NCI-H446 treated with DMSO at 0.1 percent for 48 hours (cell line): ENCODE measurements around the gene GALNS.

ENCODE experiments used
- DNase-seq: peaks from one replicate; lab custom pipeline; 2025; lab: John Stamatoyannopoulos, UW

Gene GALNS

GRCh38 chr16:88876942-88877526 lies 20.3 kb upstream of the GALNS start:
- DNase-seq, result no peak

DNA sequence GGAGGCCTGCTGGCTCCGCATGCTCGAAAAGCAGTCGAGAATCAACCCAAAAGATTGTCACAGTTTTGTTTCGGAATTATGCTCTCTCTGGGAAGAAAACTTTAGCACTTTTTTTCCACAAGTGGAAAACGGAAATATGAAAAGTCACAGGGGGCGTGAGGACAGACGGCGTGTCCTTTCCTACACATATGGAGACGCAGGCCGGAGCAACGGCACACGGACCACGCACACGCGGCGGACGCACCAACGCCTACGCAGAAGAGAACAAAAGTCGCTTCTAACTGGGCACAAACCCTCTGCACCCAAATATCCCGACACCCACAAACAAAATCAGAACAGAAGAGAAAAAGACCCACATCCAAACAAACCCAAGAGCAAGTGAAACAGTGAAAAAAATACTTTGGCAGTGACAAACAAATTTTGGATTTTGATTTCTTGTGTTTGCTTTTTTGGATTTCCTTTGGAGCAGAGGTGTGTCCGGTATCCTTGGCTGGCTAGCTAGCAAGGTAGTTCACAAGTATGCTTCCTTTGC lies 19.0 kb upstream of the GALNS start:
- no peak for DNase-seq

- no peak for DNase-seq
These were observed 18.3 kb upstream of the GALNS start for GRCh38 chr16:88874938-88875599.

GRCh38 chr16:88872650-88873331 lies 16.0 kb upstream of the GALNS start:
- DNase-seq, result no peak

GRCh38 chr16:88871730-88872416 lies 15.1 kb upstream of the GALNS start:
- no peak for DNase-seq

- DNase-seq, result no peak
These were observed 14.6 kb upstream of the GALNS start for GRCh38 chr16:88871349-88871702.

DNA sequence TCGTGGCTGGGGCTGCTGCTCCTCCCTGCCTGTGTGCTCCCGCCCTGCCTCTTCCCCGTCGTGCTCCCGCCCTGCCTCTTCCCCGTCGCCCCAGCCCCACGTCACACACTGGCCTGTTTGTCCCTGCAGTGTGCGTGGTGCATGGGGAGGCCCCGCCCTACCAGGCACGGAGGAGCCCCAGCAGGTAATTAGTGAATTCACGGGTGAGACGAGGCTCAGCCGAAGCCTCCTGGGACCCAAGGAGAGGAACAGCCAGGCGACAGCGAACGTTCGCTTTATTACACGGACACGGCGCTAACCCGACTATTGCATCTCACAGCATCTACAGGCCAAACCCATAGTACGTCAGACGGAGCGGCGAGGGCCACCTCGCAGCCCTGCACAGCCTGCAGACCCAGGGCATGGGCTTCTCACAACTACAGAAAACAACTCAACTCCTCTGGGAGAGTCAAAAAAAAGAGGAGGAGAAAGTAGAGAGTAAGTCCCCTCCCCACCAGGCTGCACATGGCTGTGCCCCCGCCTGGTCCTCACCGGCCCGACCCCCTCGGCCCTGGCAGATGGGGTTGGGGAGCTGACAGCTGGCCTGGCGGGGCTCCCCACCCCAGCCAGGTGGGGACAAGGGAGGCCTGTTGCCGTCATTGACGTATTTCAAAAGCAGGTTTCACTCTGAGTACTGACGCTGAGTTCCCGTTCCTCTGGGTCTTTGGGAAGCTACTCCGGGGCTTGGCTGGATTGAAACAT lies 14.0 kb upstream of the GALNS start:
- no peak for DNase-seq

- no peak for DNase-seq
These were observed 12.9 kb upstream of the GALNS start for GRCh38 chr16:88869673-88869980.

GRCh38 chr16:88868974-88869672 lies 12.4 kb upstream of the GALNS start:
- no peak for DNase-seq

GRCh38 chr16:88867581-88868246 lies 11.0 kb upstream of the GALNS start:
- DNase-seq, result no peak

- DNase-seq, result no peak
These were observed 9.6 kb upstream of the GALNS start, which contains the start of gene PABPN1L for GRCh38 chr16:88866151-88866920. Gene PABPN1L (minus strand): TSS chr16:88866660. CDS start chr16:88866606, 54 bp downstream.

DNA sequence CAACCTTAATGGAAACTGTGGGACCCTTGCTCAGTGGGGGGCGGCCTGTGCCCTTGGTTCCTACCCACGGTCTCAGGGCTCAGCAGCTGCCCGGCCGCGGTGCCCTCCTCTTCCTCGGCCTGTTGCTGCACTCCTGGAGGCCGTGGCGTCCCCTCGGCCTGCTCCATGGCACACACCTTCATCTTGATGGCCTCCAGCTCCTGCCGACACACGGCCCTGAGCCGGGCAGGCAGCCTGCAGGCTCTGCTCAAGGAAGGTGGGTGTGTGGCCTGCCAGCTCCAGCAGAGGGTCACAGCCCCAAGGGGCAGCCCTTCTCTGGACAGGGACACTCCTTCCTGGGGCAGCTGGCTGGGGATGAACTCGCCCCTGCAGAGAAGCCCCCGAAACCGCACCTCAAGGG lies 9.0 kb upstream of the GALNS start:
- no peak for DNase-seq

GRCh38 chr16:88865310-88865709 lies 8.6 kb upstream of the GALNS start:
- DNase-seq, result no peak

DNA sequence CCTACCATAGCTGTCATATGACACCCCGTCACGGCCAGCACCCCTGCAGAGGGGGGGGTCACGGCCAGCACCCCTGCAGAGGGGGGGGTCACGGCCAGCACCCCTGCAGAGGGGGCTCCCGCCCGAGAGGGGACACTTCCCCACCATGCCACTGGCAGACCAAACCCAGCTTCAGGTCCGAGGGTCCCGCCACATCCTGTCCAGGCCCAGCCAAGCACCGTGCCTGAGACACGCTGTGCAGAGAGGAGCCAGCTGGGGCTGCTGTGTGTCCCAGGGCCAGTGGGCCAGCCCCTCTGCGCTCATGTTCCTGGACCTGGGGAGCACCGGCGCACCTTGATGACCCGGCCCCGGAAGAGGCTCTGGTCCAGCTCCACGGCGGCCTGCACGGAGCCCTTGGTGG lies 7.8 kb upstream of the GALNS start:
- no peak for DNase-seq

- DNase-seq, result no peak
These were observed 7.4 kb upstream of the GALNS start for GRCh38 chr16:88864099-88864498.

DNA sequence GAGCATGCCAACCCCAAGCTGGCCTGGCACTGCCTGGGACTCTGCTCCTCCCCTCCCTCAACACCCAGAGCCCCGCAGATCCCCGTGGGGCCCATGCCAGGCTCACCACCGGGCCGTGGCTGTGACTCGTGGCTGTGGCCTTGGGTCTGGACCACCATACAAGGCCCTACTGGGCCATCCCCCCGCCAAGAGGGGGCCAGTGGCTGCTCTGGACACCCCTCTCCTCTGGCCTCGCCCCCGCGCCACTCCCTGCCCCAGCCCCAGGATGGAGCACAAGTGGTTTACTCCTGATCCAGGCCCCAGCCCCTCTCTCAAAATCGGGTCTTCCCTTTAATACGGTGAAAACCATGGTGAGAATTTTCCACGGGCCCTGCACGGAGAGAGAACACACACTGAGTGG lies 6.7 kb upstream of the GALNS start:
- no peak for DNase-seq

DNA sequence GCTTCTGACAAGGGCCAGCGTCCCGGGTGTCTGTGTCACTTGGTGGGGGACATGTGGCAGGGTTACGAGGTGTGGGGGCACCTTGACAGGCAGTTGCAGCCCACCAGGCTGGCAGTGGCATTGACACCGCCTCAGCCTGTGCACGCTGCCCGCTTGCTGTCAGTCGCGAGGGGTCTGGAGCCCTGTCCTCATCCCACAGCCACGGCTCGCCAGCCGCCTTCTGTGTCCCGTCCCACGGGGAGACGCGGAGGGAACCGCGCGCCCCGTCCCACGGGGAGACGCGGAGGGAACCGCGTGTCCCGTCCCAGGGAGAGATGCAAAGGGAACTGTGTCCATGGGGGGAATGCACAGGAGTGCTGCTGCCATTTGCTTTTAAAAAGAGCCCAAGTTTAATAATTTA lies 6.2 kb upstream of the GALNS start:
- no peak for DNase-seq

DNA sequence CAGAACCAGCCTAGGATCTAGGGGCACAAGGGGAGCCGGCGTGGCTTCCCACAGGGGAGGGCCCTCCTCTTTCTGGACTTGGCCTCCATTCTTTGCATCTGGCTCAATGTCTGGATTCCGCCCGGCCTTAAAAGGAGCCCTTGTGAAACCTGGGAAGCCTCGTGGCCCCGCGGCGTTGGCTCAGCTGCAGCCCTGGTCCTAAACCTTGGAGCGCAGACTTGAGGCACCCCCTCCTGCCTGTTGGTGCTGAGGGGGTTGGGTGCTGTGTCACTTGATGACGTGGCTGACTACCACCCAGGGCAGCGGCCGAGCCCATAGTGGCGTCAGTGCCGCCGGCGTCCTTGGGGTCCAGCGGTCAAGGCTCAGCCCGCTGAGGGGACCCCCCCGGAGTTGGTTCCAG lies 4.6 kb upstream of the GALNS start:
- no peak for DNase-seq

DNA sequence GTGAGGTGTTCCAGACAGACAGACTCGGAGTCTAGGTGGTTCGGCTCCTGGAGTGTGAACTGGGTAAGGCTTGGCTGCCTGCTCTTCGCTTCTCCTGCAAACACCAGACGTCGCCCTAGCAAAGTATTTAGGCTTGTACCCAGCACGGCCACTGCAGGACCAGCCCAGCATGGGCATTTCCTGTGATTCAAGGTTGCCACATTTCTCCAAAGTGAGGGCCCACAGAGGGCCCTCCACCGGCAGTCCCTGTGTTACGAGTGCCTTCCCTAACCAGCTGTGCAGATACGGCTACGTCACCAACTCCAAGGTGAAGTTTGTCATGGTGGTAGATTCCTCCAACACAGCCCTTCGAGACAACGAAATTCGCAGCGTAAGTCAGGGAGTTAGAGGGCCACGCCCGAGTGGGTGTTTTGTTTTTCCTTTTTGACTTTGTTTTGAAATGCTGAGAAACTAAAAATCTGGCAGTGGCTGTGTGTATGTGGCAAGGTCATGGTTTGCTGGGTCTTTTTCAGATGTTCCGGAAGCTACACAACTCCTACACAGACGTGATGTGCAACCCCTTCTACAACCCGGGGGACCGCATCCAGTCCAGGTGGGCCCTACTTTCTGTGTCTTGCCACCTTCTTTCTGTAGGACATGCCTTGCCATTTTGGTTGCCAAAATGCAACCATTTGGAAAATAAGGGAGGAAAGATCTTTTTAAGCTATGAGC lies 2.8 kb upstream of the GALNS start:
- DNase-seq, result no peak
